ENCODE results near the gene SLC52A3.

Gene SLC52A3

GRCh38 chr20:753897-754635 lies 14.2 kb downstream of the SLC52A3 start:
- no peaks in the 10 kb centered on the region for H3K27me3 ChIP-seq (ENCODE audit: insufficient read depth, low read length, poor library complexity, severe bottlenecking)
- H3F3A ChIP-seq (ENCODE audit: low read depth), result no peaks in the 10 kb centered on the region
- no peak overlapping the region for H3K4me3 ChIP-seq (ENCODE audit: low read length, poor library complexity, severe bottlenecking)
- no peak overlapping the region for H3K9ac ChIP-seq (ENCODE audit: low read depth, low read length, poor library complexity, severe bottlenecking)
- H3K9me2 ChIP-seq (replicated peaks; ENCODE audit: low read depth, low read length), result no peaks in the 10 kb centered on the region
- TF ChIP-seq CTCF (conservative IDR thresholded peaks at IDR 0.05; ENCODE audit: low read length) (no peak), EZH2phosphoT487 (IDR thresholded peaks at IDR 0.05; ENCODE audit: borderline replicate concordance) (no peak)
- peaks cover 8% of the 10 kb centered on the region for H3K4me1 ChIP-seq (ENCODE audit: insufficient read depth, low read length, poor library complexity, severe bottlenecking)
- no peak overlapping the region for H2AFZ ChIP-seq (ENCODE audit: low read length)
- H3K36me3 ChIP-seq (ENCODE audit: insufficient read depth, low read length), result no peaks in the 10 kb centered on the region
- no peaks in the 10 kb centered on the region for H3K9me3 ChIP-seq (ENCODE audit: insufficient read depth, low read depth, low read length)
- no peaks in the 10 kb centered on the region for H3K79me2 ChIP-seq (ENCODE audit: insufficient read depth, low read length)
- no peaks in the 10 kb centered on the region for H4K20me1 ChIP-seq (ENCODE audit: insufficient read depth, low read length, poor library complexity, severe bottlenecking)
- no peak overlapping the region for H3K4me2 ChIP-seq (ENCODE audit: low read depth, low read length, poor library complexity, severe bottlenecking)

GRCh38 chr20:753136-753535 lies 15.2 kb downstream of the SLC52A3 start:
- no peak overlapping the region for H3K4me2 ChIP-seq (ENCODE audit: low read depth, low read length, poor library complexity, severe bottlenecking)
- peaks cover 8% of the 10 kb centered on the region for H3K4me1 ChIP-seq (ENCODE audit: insufficient read depth, low read length, poor library complexity, severe bottlenecking)
- H2AFZ ChIP-seq (ENCODE audit: low read length), result no peak overlapping the region
- no peaks in the 10 kb centered on the region for H3K9me2 ChIP-seq (replicated peaks; ENCODE audit: low read depth, low read length)
- H3K9me3 ChIP-seq (ENCODE audit: insufficient read depth, low read depth, low read length), result no peaks in the 10 kb centered on the region
- H3K36me3 ChIP-seq (ENCODE audit: insufficient read depth, low read length), result no peaks in the 10 kb centered on the region
- H3K4me3 ChIP-seq (ENCODE audit: low read length, poor library complexity, severe bottlenecking), result no peak overlapping the region
- no peaks in the 10 kb centered on the region for H3F3A ChIP-seq (ENCODE audit: low read depth)
- no peak overlapping the region for H3K9ac ChIP-seq (ENCODE audit: low read depth, low read length, poor library complexity, severe bottlenecking)
- TF ChIP-seq CTCF (conservative IDR thresholded peaks at IDR 0.05; ENCODE audit: low read length), result no peak
- TF ChIP-seq EZH2phosphoT487 (IDR thresholded peaks at IDR 0.05; ENCODE audit: borderline replicate concordance), result no peak
- no peaks in the 10 kb centered on the region for H3K79me2 ChIP-seq (ENCODE audit: insufficient read depth, low read length)
- H4K20me1 ChIP-seq (ENCODE audit: insufficient read depth, low read length, poor library complexity, severe bottlenecking), result no peaks in the 10 kb centered on the region
- H3K27me3 ChIP-seq (ENCODE audit: insufficient read depth, low read length, poor library complexity, severe bottlenecking), result no peaks in the 10 kb centered on the region

GRCh38 chr20:752291-752690 lies 16.0 kb downstream of the SLC52A3 start:
- Histone ChIP-seq H3K27me3 (ENCODE audit: insufficient read depth, low read length, poor library complexity, severe bottlenecking) (no peaks in the 10 kb centered on the region), H3K9me3 (ENCODE audit: insufficient read depth, low read depth, low read length) (no peaks in the 10 kb centered on the region), H3K36me3 (ENCODE audit: insufficient read depth, low read length) (no peaks in the 10 kb centered on the region), H3K4me1 (ENCODE audit: insufficient read depth, low read length, poor library complexity, severe bottlenecking) (peaks cover 3% of the 10 kb centered on the region), H2AFZ (ENCODE audit: low read length) (no peak overlapping the region), H3F3A (ENCODE audit: low read depth) (no peaks in the 10 kb centered on the region), H3K4me3 (ENCODE audit: low read length, poor library complexity, severe bottlenecking) (no peak overlapping the region), H3K4me2 (ENCODE audit: low read depth, low read length, poor library complexity, severe bottlenecking) (no peak overlapping the region), H3K9ac (ENCODE audit: low read depth, low read length, poor library complexity, severe bottlenecking) (no peak overlapping the region), H3K79me2 (ENCODE audit: insufficient read depth, low read length) (no peaks in the 10 kb centered on the region), H3K9me2 (replicated peaks; ENCODE audit: low read depth, low read length) (no peaks in the 10 kb centered on the region), H4K20me1 (ENCODE audit: insufficient read depth, low read length, poor library complexity, severe bottlenecking) (no peaks in the 10 kb centered on the region)
- TF ChIP-seq CTCF (conservative IDR thresholded peaks at IDR 0.05; ENCODE audit: low read length) (no peak), EZH2phosphoT487 (IDR thresholded peaks at IDR 0.05; ENCODE audit: borderline replicate concordance) (no peak)
